HG03175 (cell line): ENCODE data around the gene FMNL2.

Source experiments
- ATAC-seq: cut with Tn5 transposase; IDR thresholded peaks from one replicate; pipeline ENCODE4 v1.9.1; 2021; ENCODE audit warnings: mild to moderate bottlenecking, moderate library complexity; ENCODE audit not compliant: unreplicated experiment

The FMNL2 gene

DNA sequence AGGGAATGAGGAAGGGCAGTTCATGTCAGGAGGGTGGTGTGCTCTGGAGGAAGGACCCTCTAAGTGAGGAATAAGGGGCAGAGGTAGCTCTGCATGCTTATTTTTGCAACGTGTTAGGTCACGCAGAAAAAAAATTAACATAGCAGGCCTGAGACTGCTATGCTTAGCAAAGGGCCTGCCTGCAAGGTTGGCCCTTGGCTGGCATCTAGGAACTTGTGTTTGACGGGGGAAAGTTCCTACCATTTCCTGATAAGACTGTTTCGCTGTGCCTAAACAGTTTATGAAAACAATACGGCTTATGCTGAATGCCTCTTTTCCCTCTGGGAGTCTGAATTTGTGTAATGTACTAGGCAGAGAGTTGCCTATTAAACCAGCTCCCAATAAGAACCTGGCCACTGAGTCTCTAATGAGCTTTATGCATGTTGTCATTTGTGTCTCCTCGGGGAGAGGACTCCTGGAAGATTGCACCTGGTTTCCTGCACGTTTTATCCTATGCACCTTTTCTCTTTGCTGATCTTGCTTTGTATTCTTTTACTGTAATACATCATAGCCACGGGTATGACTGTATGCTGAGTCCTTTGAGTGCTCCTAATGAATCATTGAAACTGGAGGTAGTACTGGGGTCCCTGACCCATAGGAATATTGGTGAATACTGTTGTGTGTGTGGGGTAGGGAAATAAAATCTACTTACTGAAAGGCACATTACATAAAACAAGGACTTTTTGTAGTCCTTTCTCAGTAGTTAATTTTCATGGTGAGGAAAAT lies 213.3 kb downstream of the FMNL2 start:
- ATAC-seq, result no peak

DNA sequence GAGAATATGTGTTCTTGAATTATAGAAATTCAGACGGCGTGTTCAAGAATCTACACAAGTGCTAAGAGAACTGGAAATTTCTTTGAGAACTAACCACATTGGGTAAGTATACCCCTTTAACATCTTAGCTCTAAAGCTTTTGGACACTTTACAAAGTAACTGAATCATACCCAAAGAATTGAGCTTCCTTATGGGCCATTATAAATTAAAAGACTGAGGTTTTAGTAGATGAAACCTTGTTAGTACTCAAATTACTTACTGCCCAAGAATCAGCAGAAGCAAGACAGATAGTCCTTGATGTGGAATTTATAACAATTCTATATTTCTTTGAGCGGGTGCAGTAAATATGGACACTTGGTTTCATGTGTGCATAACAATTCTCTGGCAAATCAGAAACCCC lies 214.0 kb downstream of the FMNL2 start:
- ATAC-seq, result no peak

DNA sequence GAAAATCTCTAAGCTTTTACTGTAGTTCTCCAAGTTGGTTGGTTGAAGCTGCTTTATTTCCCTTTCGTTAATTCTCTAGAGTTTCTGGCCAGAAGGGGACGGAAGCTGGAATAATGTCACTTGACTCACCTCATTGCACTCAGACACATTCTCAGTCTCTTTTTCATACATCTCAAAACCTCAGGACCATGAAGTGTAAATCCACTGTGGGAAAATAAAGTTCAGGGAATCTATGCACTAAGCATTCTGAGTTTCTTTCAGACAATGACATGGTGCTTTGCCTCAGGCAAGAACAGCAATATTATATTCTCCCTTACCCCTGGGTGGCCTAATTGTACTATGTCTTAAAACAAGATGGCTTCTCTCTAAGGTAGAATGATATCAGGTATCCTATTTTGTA lies 214.4 kb downstream of the FMNL2 start:
- no peak for ATAC-seq

DNA sequence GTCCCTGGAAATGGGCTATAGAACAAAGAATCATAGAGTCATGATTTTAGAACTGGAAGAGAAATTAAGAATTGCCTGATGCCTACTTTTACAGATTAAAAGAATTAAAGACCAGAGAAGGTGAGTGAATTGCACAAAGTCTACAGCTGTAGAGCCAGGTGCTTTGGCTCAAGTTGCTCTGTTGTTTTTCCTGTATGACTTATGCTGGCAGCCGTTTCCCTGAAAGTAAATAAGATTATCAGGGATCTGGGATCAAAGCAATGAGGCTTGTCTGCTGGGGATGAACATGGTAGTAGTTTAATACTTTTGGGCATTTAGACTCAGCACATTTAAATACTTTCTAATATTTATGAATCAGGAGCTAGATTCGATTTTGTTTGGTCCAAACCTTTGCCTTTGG lies 215.4 kb downstream of the FMNL2 start:
- ATAC-seq, result no peak

DNA sequence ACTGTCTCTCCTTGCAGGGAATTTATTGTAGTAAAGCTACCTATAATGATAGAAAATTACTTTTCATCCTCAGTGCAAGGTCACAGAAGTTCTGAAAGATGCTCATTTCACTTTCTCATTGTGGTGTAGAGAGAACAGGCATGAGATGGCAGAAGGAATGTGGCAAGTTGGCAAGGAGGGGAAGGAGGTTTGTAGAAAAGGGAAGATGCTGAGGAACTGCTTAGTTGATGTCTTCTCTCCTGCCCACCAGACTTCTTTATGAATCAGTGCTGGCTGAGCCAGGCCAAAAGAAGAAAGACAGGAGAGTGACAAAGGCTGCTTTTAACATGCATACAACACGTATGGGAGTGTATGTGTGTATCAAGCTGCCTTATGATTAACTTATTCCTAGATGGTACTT lies 217.9 kb downstream of the FMNL2 start:
- ATAC-seq, result no peak

DNA sequence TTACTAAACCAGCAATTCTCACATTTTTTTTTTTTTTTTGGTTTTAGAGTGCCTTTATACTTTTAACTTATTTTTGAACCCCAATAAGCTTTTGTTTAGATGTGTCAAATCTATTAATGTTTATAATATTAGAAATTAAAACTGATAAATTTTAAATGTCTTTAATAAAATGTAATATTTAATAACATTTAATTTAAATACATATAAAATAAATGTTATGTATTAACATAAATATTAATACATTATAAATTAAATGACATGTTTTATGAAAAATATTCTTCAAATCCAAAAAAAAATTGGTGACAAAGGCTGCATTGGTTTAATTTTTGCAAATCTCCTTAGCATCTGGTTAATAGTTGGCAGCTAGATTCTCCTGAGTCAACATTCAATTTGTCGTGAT lies 218.5 kb downstream of the FMNL2 start:
- no peak for ATAC-seq

DNA sequence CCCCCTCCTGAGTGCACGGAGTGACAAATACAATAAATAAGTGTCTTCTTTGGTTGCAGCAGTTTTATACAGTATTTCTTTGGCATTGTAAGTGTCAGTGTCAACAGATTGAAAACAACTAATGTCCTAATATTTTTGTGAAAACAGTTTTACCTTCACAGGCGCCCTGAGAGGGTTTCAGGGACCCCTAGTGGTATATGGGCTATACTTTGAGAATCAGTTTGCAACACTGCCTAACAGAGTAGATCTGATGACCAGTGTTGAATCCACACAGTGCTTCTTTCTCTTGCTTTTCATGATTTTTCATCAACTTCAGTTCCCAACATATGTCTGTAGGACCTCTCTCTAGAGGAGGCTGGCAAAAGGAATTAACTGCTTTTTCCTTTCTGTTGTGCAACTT lies 220.1 kb downstream of the FMNL2 start:
- no peak for ATAC-seq

DNA sequence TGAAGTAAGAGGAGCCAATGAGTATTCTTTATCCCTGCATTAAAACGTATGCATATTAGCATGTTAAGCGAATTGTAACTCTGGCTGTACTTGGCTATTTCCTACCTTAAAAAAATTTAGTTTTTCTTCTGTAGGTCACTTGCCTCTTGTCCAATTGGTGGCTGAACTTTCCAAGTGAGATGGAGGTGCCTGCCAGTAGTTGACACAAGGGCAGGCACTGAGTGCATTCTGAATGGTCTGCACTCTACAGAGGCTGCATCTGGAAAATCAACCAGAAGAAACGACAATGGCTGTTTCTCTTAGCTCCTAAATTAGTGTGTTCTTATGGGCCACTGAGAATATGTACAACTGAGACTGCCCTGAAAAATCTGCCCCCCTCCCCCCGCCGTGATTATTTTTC lies 221.5 kb downstream of the FMNL2 start:
- ATAC-seq, result no peak

DNA sequence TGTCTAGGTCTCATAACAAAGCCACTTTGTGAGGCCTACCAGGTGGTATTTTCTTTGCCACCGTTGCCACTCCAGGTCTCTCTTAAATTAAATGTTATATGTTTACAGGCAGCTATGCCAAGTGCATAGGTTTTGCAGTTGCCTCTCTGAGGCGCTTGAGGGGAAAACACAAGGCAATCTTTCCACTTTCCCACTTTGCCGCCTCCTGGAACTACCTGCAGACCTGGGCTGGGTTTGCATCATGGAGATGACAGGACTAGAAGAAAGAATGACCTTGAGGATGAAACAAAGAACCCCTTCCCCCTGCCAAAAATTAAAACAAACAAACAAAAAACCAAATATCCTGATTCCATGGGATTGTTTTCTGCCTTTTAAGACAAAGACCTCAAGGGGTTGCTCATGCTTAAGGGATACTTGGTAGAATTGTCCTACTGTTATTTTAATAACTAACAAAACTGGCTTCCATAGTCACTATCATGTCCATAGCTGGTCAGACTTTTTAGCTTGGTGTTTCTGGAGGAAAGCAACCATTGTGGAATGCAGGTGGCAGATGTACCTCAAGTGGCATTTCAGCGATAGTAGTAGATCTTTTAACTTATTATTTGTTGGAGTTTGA lies 222.4 kb downstream of the FMNL2 start:
- ATAC-seq, result no peak

DNA sequence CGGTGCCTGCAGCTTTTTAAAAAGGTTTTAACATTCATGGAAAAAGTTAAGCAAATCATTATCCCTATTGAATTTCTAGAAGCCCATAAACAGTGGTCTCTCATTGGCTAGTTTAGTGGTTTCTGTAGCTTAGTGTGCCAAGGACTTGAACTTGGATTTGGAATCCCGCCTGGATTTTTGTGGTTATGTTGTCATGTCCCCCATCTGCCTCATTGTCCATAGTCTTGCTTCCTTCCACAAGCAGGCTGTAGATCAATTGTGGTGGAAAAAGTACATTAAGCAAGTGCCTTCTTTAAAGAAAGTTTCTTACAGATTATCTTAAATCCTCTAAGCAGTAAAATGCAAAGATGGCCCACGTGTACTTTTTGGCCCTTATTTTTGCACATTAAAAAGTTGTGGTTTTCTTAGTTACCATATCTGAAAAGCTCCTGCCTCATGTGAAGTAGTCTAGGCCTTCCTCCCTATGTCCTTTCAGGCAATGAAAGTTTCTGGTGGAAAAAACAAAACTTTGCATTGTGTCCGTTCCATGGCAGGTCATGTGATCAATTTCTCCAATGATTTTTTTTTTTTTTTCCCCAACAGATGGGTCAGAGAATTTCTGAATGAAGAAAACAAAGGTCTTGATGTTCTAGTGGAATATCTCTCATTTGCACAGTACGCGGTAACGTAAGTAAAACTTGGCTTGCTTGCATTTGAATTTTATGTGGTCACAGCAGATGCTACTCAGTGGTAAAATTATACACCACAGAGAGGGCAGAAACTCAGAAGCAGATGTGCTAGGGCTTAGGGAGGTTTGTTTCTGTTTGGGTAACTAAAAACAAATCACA lies 223.4 kb downstream of the FMNL2 start:
- no peak for ATAC-seq

DNA sequence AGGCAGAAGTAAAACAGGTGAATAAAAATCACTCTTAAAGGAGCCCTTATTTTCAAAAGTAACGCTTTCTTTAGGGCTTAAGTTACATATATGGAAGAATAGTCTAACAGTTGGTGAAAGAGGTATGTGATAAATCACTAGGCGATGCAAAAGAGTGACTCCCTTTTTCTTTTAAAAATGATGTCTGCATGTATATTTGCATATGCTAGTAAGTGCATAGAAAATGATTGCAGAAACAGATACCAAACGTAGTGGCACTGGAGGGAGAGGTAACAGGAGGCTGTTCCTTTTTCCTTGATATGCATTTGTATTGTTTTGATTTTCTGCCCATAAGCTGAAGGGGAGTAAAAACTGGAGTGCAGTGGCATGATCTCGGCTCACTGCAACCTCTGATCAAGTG lies 224.0 kb downstream of the FMNL2 start:
- no peak for ATAC-seq

DNA sequence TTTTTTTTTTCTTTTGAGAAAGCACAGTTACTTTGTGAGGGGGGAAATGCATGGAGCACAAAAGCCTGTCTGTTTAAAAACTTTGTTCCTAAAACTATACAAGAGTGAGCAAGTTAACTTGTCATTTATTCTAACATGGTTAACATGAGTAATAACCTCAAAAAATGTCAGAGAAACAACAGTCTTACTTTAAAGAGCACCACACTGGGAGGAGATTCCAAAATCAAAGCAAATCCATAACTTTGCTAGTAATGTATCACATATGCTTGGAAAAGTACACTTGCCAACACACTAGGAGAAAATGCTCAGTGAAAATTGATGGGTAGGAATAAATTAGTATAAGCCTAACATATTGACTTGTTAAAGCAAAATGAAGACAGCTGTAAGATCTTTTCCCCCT lies 225.2 kb downstream of the FMNL2 start:
- ATAC-seq, result no peak

DNA sequence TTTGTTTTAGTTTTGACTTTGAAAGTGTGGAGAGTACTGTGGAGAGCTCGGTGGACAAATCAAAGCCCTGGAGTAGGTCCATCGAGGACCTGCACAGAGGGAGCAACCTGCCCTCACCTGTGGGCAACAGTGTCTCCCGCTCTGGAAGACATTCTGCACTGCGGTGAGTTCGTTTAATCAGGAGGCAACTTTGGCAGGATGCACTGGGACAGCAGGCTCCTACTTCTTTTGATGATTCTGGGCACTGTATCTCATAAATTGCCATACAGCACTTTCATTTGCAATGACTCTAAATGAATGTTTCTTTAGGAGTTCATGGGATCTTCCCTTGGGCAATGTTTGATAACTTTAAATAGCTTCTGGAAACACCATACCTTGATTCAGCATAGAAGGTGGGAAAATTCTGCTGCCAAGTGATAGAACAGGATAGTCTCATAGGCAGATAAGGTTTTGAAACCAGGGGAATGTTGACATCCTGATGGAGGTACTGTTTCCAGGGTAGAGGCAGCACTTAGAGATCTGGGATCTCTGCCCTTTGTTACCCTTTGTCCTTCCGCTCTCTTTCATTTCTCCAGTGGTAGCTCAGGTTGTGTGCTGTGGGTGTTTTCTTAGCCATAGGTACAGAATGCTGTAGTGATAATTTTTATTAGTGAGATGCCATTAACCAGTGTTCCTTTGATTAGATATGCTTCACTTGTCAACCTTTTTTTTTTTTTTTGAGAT lies 226.1 kb downstream of the FMNL2 start:
- ATAC-seq, result no peak

DNA sequence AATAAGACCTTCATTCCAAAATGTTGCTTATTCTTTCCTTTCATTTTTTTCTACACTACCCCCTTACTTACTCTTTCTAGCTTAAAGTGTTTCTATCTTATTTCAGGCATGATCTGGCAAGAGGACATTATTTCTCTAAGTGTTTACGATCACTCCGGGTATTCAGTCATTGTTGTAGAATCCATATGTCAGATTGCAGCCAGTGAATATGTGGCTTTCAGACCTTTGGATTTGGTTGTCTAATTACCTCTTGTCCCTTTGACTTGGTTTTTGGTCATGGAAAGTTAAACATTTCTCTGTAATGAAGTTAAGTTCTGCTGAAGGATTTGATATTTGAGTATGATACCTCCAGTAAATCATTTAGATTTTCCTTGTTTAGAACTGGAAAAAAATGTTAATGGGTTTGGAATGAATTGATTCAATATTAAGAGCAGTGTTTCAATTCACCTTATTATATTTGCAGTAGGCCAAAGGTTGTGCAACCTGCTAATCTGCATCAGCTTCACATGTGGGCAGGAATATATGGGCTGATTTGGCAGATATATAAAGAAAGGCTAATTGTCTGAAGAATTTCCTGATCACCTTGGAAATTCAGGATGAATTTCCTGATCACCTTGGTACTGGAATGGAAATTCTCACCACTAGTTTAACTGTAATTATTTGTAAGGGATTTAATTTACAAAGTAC lies 227.4 kb downstream of the FMNL2 start:
- no peak for ATAC-seq

DNA sequence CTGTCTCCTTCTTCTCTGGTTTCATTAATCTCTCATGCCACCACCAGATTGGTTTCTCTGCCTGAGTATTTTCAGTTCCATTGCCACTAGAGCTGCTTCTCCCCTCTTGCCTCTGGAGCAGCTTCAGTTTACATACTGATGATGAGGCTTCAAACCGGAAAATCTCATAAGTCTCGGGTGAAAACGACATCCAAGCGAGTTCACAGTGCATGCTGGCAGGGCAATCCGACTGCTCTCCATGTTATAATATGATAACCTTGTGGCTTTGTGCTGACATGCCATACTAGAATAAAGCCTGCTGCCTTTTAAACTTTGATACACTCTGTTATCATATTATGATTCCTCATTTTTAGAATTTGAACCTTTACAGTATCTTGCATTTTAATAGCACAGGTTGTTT lies 228.8 kb downstream of the FMNL2 start:
- ATAC-seq, result no peak

DNA sequence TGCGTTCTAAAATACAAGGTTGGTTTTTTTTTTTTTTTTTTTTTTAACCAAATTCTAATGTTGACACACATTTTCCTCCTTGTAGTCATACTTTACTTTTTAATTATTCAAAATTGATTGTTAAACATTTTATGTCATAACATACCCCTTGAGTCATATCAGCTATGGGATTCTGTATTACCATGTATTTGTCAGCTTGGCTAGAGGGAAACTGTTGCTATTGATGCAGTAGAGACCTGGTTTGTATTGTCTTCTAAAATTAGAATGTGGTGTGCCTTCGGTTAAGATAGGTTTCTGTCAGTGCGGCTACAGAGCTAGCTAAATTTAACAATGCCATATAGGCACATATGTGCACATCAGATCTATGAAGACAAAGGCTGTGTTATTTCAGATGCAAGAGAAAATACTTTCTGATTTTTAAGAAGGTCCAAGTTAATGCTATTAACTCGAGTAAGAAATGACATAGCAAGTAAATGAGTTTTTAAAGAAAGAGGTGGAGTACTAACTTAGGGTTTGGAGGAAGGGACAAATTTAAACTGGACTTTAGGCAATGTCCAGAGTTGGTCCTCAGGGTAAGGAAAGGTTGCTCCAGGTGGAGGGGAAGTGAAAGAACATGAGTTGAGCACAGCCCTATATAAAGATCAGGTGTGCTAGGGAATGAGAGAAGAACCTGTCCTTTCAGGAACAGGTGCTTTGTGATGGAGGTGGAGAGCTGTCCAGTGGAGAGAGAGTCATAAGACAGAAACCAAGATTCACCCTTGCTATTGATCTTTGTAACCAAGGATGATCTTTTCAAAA lies 230.0 kb downstream of the FMNL2 start:
- peak; percentile 90 for ATAC-seq

DNA sequence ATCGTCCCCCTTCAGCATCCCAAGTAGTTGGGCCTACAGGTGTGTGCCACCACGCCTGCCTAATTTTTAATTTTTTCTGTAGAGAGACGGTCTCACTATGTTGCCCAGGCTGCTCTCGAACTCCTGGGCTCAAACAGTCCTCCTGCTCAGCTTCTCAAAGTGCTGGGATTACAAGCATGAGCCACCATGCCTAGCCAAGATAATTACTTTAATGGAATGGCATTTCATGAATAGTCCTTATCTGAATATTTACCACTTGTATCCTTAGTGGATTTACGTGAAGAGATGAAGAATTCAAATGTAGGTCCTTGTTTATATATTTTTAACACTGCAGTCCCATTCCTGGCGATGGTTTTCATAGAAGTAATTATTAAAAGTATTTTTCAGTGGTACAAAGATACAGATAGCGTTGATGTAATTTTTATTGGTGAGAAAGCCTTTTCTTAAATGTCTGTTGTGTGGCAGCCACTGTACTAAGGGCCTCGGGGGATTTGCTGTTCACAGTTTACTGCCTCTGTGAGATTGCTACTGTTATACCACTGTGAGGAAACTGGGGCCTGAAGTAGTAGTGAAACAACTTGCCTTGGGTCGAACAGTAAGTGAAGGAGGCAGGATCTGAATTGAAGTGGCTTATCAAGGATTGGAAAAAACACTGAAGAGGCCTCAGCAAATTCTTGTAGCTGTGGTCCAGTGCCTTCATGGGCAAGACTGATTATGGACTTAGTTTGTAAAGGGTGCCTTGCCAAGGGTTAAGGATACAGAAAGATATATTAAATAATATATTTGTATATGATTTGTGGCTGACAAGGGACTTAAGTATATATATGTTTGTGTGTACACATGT lies 231.1 kb downstream of the FMNL2 start:
- peak; percentile 73 for ATAC-seq

DNA sequence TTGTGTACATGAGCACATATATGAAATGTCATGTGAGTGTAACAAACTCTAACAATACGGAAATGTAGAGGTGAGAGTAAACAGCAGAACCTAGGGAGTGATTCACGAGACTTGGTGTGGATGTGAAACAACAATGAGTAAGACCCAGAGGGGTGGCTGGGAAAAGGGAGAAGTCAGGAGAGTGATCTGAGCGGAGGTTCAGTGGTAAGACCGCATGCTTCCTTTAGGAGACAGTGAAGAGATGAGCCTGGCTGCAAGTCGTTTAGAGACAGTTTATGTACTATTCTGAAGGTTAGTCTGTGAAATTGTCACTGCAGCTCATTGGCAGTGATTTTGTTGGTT lies 231.7 kb downstream of the FMNL2 start:
- peak; percentile 31 for ATAC-seq

DNA sequence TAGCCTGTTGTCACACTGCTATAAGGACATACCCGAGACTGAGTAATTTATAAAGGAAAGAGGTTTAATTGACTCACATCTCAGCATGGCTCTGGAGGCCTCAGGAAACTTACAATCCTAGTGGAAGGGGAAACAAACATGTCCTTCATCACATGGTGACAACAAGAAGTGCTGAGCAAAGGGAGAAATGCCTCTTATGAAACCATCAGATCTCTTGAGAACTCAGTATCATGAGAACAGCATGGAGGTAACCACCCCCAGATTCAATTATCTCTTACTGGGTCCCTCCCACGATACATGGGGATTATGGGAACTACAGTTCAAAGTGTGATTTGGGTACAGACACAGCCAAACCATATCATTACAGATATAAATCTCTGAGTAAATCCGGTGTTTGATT lies 233.6 kb downstream of the FMNL2 start:
- ATAC-seq, result no peak
